ENCODE results near the gene CLMN.
"Not testable (repeated sequence)": the region's sequence is repeated elsewhere in the genome, so short reads cannot be mapped to it uniquely, and the experiment has no call there.

Gene CLMN

GRCh38 chr14:95190857-95191256 is 128.9 kb downstream of the CLMN start:
- ATAC-seq = no peak
- DNase-seq = no peak

GRCh38 chr14:95190346-95190840 is 129.3 kb downstream of the CLMN start:
- no peak for DNase-seq
- ATAC-seq = no peak

- no peak for DNase-seq
- ATAC-seq = no peak
Observed at GRCh38 chr14:95189367-95190132, 130.2 kb downstream of the CLMN start.

- DNase-seq = no peak
- ATAC-seq = no peak
Observed at GRCh38 chr14:95188380-95188779, 131.3 kb downstream of the CLMN start.

- ATAC-seq = no peak
Observed at GRCh38 chr14:95185767-95186392, 133.8 kb downstream of the CLMN start.

GRCh38 chr14:95185033-95185766 is 134.5 kb downstream of the CLMN start:
- DNase-seq (no peak), ATAC-seq (no peak)

More at GRCh38 chr14:95185767-95186392, 133.8 kb downstream of the CLMN start:
- no peak for DNase-seq

- no peak for DNase-seq
- no peak for ATAC-seq
Observed at GRCh38 chr14:95184413-95184790, 135.3 kb downstream of the CLMN start.

- no peak for ATAC-seq
Observed at GRCh38 chr14:95183532-95184412, 135.9 kb downstream of the CLMN start.

GRCh38 chr14:95183082-95183481 is 136.6 kb downstream of the CLMN start:
- ATAC-seq (no peak), DNase-seq (no peak)

More at GRCh38 chr14:95183532-95184412, 135.9 kb downstream of the CLMN start:
- no peak for DNase-seq

- DNase-seq (no peak), ATAC-seq (no peak)
Observed at GRCh38 chr14:95182379-95182778, 137.3 kb downstream of the CLMN start.

GRCh38 chr14:95180966-95181741 is 138.6 kb downstream of the CLMN start:
- DNase-seq (no peak), ATAC-seq (no peak)

- not testable (repeated sequence) for ATAC-seq, DNase-seq
Observed at GRCh38 chr14:95175670-95176069, 144.0 kb downstream of the CLMN start.

GRCh38 chr14:95174184-95174792 is 145.4 kb downstream of the CLMN start:
- ATAC-seq (no peak), DNase-seq (no peak)

GRCh38 chr14:95173518-95173917 is 146.2 kb downstream of the CLMN start:
- DNase-seq (no peak), ATAC-seq (no peak)

- DNase-seq (no peak), ATAC-seq (no peak)
Observed at GRCh38 chr14:95167177-95167576, 152.5 kb downstream of the CLMN start.

GRCh38 chr14:95165517-95165916 is 154.2 kb downstream of the CLMN start:
- no peak for ATAC-seq
- no peak for DNase-seq

GRCh38 chr14:95164506-95164905 is 155.2 kb downstream of the CLMN start:
- no peak for ATAC-seq
- no peak for DNase-seq

GRCh38 chr14:95163666-95164065 is 156.0 kb downstream of the CLMN start:
- DNase-seq (no peak), ATAC-seq (no peak)

GRCh38 chr14:95163132-95163531 is 156.6 kb downstream of the CLMN start:
- ATAC-seq (no peak), DNase-seq (no peak)

GRCh38 chr14:95162641-95163040 is 157.1 kb downstream of the CLMN start:
- no peak for ATAC-seq
- no peak for DNase-seq

Measured in stimulated activated naive CD8-positive, alpha-beta T cell treated with anti-CD3 and anti-CD28 coated beads, Interleukin-15, Interleukin-2, amounts not matched to agents 100 U/mL and 50 U/mL, for 24 hours (primary cell).